Loucy (cell line): ENCODE results near the gene MMP21.

Experiments
- H2AFZ ChIP-seq: fragments of 200-600 bp; sonication (generic); 2 replicates; pipeline ENCODE4 v1.6.0; 2016; ENCODE audit warnings: antibody characterized with exemption, mild to moderate bottlenecking, low read length, moderate library complexity
- H3F3A ChIP-seq: fragments of 200-600 bp; 2 replicates; pipeline ENCODE4 v1.6.0; 2016; ENCODE audit warnings: antibody characterized with exemption, low read depth, mild to moderate bottlenecking
- H3K27me3 ChIP-seq: fragments of 200-600 bp; sonication (generic); 2 replicates; pipeline ENCODE4 v1.6.1; 2014; ENCODE audit warnings: low read length, mild to moderate bottlenecking; ENCODE audit not compliant: insufficient read depth, poor library complexity, severe bottlenecking
- H3K36me3 ChIP-seq: fragments of 200-600 bp; sonication (generic); 2 replicates; pipeline ENCODE4 v1.6.1; 2016; ENCODE audit warnings: low read length; ENCODE audit not compliant: insufficient read depth
- H3K4me1 ChIP-seq: fragments of 200-600 bp; sonication (generic); 2 replicates; pipeline ENCODE4 v1.5.1; 2014; ENCODE audit warnings: low read length, mild to moderate bottlenecking; ENCODE audit not compliant: insufficient read depth, poor library complexity, severe bottlenecking
- H3K4me2 ChIP-seq: fragments of 200-600 bp; sonication (generic); 2 replicates; pipeline ENCODE4 v1.6.0; 2014; ENCODE audit warnings: antibody characterized with exemption, low read length, low read depth, mild to moderate bottlenecking; ENCODE audit not compliant: poor library complexity, severe bottlenecking
- H3K4me3 ChIP-seq: fragments of 200-600 bp; sonication (generic); 2 replicates; pipeline ENCODE4 v1.5.1; 2014; ENCODE audit warnings: low read length, mild to moderate bottlenecking, mixed read lengths; ENCODE audit not compliant: poor library complexity, severe bottlenecking
- H3K79me2 ChIP-seq: fragments of 200-600 bp; sonication (generic); 2 replicates; pipeline ENCODE4 v1.6.1; 2014; ENCODE audit warnings: low read length; ENCODE audit not compliant: insufficient read depth
- H3K9ac ChIP-seq: fragments of 200-600 bp; sonication (generic); 2 replicates; pipeline ENCODE4 v1.6.0; 2014; ENCODE audit warnings: mild to moderate bottlenecking, low read depth, low read length, moderate library complexity; ENCODE audit not compliant: poor library complexity, severe bottlenecking
- H3K9me2 ChIP-seq: fragments of 200-600 bp; sonication (generic); replicated peaks from 2 replicates; pipeline ENCODE4 v1.6.1; 2016; ENCODE audit warnings: low read depth, low read length, mixed read lengths
- H3K9me3 ChIP-seq: fragments of 200-600 bp; sonication (generic); 2 replicates; pipeline ENCODE4 v1.6.1; 2014; ENCODE audit warnings: mild to moderate bottlenecking, antibody characterized with exemption, low read length, low read depth; ENCODE audit not compliant: insufficient read depth
- H4K20me1 ChIP-seq: fragments of 200-600 bp; sonication (generic); 2 replicates; pipeline ENCODE4 v1.6.0; 2014; ENCODE audit warnings: antibody characterized with exemption, low read length, mild to moderate bottlenecking; ENCODE audit not compliant: insufficient read depth, poor library complexity, severe bottlenecking
- EZH2phosphoT487 ChIP-seq: fragments of 200-600 bp; IDR thresholded peaks from 2 replicates; pipeline ENCODE4 v1.6.1; 2018; ENCODE audit warnings: antibody characterized with exemption, mild to moderate bottlenecking, moderate library complexity, borderline replicate concordance
- TF ChIP-seq, protein P1 (sequence below): fragments of 200-600 bp; sonication (generic); conservative IDR thresholded peaks from 2 replicates; pipeline ENCODE4 v1.5.1; 2014; ENCODE audit warnings: mild to moderate bottlenecking, antibody characterized with exemption, low read length

Gene MMP21

DNA sequence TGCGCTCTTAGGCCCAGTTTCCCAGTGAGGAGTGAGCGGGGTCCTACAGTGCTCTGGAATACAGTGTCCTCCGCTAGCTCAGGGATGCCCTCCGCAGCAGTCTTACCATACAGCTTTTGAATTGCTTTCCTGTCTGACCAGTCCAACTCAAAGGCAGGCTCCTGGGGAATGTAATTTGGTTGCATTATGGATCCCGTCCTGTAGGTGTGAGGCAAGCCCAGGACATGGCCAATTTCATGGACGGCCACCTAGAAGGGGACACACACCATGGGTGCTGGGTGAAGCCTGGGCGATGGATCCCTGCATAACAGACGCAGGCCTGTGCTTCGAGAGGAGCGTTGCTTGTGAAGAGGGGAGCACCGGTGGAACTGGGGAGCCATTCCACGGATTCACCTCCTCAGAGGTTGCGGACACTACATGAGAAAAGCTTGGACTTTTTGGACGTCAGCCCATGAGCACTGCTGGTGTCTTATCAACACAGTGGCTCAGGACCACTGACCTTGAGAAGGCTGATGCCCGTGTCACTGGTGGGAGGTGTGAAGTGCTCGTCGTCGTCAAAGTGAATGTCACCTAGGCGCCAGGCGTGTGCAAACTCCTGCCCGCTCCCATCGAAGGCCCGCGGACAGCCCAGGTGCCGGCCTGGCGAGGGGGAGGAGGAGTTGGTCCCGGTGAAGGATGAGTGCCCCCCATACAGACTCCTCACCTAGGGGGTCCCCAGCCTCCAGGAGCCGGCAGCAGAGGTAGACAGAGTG is 3.3 kb downstream of the MMP21 start:
- no peaks in the 10 kb centered on the region for H3F3A ChIP-seq
- no peak overlapping the region for H2AFZ ChIP-seq
- no peaks in the 10 kb centered on the region for H3K4me1 ChIP-seq
- H3K9ac ChIP-seq = no peak overlapping the region
- TF ChIP-seq, protein P1, sequence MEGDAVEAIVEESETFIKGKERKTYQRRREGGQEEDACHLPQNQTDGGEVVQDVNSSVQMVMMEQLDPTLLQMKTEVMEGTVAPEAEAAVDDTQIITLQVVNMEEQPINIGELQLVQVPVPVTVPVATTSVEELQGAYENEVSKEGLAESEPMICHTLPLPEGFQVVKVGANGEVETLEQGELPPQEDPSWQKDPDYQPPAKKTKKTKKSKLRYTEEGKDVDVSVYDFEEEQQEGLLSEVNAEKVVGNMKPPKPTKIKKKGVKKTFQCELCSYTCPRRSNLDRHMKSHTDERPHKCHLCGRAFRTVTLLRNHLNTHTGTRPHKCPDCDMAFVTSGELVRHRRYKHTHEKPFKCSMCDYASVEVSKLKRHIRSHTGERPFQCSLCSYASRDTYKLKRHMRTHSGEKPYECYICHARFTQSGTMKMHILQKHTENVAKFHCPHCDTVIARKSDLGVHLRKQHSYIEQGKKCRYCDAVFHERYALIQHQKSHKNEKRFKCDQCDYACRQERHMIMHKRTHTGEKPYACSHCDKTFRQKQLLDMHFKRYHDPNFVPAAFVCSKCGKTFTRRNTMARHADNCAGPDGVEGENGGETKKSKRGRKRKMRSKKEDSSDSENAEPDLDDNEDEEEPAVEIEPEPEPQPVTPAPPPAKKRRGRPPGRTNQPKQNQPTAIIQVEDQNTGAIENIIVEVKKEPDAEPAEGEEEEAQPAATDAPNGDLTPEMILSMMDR = no peak
- TF ChIP-seq EZH2phosphoT487 = no peak
- H3K36me3 ChIP-seq = no peaks in the 10 kb centered on the region
- H3K79me2 ChIP-seq = no peaks in the 10 kb centered on the region
- H3K27me3 ChIP-seq = no peaks in the 10 kb centered on the region
- no peak overlapping the region for H3K4me3 ChIP-seq
- no peaks in the 10 kb centered on the region for H4K20me1 ChIP-seq
- no peak overlapping the region for H3K4me2 ChIP-seq
- H3K9me2 ChIP-seq = no peaks in the 10 kb centered on the region
- no peaks in the 10 kb centered on the region for H3K9me3 ChIP-seq

DNA sequence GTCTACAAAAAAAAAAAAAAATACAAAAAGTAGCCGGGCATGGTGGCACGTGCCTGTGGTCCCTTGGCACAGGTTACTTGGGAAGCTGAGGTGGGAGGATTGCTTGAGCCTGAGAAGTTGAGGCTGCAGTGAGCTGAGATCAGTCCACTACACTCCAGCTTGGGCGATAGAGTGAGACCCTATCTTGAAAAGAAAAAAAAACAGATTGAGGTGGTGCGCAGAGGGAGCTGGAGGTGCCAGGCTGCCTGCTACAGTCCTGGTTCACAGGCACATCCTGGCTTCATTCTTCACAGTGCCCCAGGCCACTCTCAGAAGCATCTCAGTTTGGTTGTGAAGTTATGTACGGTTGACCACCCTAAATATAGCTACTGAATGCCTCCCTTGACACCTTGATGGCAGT is 4.8 kb downstream of the MMP21 start:
- H4K20me1 ChIP-seq = no peaks in the 10 kb centered on the region
- no peaks in the 10 kb centered on the region for H3F3A ChIP-seq
- no peaks in the 10 kb centered on the region for H3K27me3 ChIP-seq
- no peaks in the 10 kb centered on the region for H3K79me2 ChIP-seq
- no peak for TF ChIP-seq EZH2phosphoT487
- TF ChIP-seq, protein P1 = no peak
- no peak overlapping the region for H3K9ac ChIP-seq
- no peaks in the 10 kb centered on the region for H3K9me3 ChIP-seq
- no peaks in the 10 kb centered on the region for H3K9me2 ChIP-seq
- no peak overlapping the region for H3K4me2 ChIP-seq
- H3K36me3 ChIP-seq = no peaks in the 10 kb centered on the region; the same call in 1 of the 2 replicates
- H3K4me1 ChIP-seq = no peaks in the 10 kb centered on the region
- H3K4me3 ChIP-seq = no peak overlapping the region
- H2AFZ ChIP-seq = no peak overlapping the region

- TF ChIP-seq, protein P1 = no peak
- TF ChIP-seq EZH2phosphoT487 = no peak
- no peaks in the 10 kb centered on the region for H4K20me1 ChIP-seq
- H3K4me3 ChIP-seq = no peak overlapping the region
- no peaks in the 10 kb centered on the region for H3F3A ChIP-seq
- H3K9me3 ChIP-seq = no peaks in the 10 kb centered on the region
- no peak overlapping the region for H3K4me2 ChIP-seq
- H3K27me3 ChIP-seq = no peaks in the 10 kb centered on the region
- H2AFZ ChIP-seq = no peak overlapping the region
- H3K79me2 ChIP-seq = no peaks in the 10 kb centered on the region
- H3K4me1 ChIP-seq = no peaks in the 10 kb centered on the region
- no peaks in the 10 kb centered on the region for H3K9me2 ChIP-seq
- H3K36me3 ChIP-seq = peaks cover 12% of the 10 kb centered on the region
- no peak overlapping the region for H3K9ac ChIP-seq
These were observed 6.4 kb downstream of the MMP21 start for GRCh38 chr10:125769175-125769574.
